NCI-H345 (cell line): ENCODE results near the gene ZNF599.
"Not testable (repeated sequence)": the region's sequence is repeated elsewhere in the genome, so short reads cannot be mapped to it uniquely, and the experiment has no call there.

Experiments
- DNase-seq: peaks from one replicate; lab custom pipeline; 2025; lab: John Stamatoyannopoulos, UW

ZNF599 gene

DNA sequence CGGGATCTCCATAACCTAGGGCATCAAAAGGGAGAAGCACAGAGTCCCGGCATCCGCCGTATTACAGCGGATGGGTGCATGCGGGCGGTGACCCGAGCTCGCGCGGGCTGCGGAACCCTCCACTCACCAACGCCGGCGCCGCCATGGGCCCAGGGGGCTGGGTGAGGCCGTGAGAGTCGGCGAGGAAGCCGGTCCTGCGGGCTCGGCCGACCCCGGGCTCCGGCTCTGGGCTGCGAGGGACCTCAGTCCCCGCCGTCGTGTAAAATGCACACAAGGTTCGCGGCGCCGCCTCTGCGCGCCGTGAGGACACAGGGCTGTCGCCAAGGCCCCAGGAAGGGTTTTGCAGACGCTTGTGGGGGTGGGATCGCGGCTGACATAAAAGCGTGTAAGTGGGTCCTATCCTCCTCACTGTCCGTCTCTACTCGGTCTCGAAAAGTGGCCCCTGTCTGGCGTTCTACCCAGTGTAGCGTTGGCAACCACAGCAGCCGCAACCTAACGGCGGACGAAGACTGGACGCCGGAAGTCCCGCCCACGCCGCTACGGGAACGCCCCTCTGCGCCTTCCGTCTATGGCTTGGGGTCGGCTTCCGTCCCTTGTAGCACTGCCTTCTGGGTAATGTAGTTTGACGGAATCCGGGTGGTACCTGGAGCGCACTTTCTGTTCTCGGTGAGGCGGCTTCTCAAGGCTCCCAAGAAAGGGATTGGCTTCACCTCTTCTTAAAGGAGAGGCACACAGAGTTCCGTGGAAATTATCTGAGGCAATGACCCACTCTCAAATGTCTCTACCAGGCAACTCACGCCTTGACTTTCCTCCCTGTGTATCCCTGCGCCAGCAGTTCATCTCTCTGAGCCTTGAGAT is at the start of gene ZNF599:
ZNF599 (minus strand) TSS at position 519 of the 858 bp plus-strand sequence; CDS start at position 145, 374 bp downstream.
- DNase-seq, result peak; percentile 99

- no peak for DNase-seq
These were observed 45.3 kb upstream of the ZNF599 start for GRCh38 chr19:34818270-34818669.

DNA sequence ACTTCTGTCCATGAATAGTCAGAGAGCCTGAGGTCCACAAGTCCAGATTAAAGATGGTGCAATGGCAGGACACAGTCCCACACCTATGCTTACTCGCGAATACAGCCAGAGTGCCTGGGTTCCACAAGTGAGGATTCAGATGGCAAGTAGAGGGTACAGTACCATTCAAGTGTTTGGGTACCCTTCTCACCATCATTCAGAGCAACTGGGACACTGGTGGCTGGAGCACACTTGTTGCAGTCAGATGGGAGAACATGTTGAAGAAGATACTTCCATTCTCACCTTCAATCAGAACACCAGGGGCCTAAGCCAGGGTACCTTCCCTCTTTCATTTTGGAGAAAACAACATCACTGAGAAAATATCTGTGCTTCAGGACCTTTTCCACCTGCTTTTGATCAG is 43.7 kb upstream of the ZNF599 start:
- DNase-seq, result no peak

DNA sequence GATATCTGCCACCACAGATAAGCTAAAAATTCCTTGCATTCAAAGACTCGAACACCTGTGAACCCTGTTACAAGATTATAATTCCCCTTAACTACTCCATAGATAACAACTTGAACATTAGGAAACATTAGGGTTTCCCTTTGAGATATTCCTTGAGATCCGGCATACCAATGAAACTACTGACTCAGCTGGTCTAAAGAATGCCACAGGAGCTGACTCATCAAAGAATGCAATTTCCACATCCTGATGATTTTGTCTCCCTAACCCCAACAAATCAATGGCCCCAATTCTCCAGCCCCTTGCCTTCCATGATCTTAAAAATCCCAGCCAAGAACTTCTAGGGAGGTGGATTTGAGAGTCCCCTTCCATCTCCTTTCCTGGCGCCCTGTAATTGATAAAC is 35.6 kb upstream of the ZNF599 start:
- no peak for DNase-seq

DNA sequence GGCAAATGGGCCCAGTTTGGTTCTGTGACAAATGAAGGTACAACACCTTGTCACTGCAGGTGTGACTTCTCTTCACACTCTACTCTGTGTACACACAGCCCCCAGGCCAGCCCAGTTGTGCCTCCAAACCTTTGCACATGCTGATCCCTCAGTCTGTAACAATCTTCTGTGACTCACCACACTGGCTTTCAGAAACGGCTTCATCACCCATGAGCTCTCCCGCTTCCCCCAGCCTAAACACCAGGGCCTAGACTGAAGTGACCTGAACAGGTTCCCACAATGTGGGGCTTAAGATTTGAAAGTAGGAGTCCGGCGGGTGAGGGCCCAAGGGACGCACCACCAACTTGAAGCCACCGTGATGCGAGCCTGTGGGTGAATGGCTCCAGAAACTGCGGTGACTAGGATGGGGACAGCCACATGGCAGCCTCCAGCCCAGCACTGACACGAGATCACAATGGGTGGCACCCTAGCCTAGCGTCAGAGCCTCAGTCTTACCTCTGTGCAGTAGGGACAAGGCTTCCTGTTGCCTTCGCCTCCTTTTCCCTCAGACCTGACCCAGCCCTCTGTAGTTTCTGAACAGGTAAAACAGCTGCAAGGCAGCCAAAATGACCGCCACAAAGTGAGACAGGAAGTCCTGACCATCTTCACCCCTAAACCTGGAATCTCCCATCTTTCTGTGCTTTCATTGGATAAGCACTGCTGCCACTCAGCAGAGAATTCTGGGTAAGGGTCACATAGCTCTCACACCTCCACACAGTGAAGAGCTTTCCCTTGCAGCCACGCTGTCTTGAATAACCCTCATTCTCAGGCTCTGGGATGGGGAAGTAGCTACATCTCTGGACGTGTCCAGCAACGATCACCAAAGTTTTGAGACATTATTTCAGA is 34.2 kb upstream of the ZNF599 start:
- DNase-seq, result no peak

GRCh38 chr19:34804115-34804514 is 31.1 kb upstream of the ZNF599 start:
- DNase-seq, result no peak

DNA sequence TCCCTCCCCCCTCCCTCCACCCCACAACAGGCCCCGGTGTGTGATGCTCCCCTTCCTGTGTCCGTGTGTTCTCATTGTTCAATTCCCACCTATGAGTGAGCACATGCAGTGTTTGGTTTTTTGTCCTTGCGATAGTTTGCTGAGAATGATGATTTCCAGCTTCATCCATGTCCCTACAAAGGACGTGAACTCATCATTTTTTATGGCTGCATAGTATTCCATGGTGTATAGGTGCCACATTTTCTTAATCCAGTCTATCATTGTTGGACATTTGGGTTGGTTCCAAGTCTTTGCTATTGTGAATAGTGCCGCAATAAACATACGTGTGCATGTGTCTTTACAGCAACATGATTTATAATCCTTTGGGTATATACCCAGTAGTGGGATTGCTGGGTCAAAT is 23.9 kb upstream of the ZNF599 start:
- DNase-seq, result not testable (repeated sequence)

DNA sequence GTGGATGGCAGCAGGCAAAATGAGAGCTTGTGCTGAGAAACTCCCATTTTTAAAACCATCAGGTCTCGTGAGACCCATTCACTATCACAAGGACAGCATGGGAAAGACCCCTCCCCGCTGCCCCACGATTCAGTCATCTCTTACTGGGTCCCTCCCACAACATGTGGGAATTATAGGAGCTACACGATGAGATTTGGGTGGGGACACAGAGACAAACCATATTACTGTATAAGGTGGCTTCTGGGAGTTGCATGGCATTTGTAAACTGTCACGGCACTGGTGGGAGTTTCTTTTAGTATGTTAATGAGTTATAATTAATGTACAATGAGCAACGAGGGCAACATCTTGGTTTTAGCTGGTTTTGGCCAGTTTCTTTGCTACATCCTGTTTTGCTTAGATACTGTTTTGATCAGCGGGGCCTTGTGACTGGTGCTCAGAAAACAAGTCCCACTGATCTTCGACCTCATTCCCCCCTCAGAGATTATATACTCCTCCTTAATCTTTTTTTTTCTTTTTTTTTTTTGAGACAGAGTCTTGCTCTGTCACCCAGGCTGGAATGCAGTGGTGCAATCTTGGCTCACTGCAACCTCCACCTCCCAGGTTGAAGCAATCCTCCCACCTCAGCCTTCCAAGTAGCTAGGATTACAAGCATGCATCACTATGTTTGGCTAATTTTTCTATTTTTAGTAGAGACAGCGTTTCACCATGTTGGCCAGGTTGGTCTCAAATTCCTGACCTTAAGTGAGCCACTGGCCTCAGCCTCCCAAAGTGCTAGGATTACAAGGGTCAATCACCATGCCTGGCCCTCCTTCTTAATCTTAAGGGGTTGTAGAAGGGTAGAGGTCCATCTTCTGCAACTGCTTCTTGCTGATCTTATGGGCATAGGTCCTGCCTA is 21.3 kb upstream of the ZNF599 start:
- no peak for DNase-seq

- no peak for DNase-seq
These were observed 20.6 kb upstream of the ZNF599 start for GRCh38 chr19:34793565-34793964.

DNA sequence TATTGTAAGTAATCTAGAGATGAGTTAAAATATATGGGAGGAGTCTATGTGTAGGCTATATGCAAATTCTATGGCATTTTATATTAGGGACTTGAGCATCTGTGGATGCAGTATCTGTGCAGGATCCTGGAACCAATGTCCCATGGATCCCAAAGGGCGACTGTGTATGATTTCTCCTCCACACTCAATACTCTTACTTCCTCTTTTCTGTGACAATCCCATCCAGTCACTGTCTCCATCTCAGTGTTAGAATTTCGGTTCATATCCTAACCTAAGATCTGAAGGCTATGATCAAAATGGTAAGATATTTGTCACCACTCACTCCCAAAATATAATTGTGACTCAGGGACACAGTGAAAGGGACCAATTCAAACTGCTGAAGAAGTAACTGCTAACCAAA is 15.1 kb upstream of the ZNF599 start:
- no peak for DNase-seq

GRCh38 chr19:34787059-34787824 is 14.2 kb upstream of the ZNF599 start:
- DNase-seq, result no peak

GRCh38 chr19:34786236-34786635 is 13.2 kb upstream of the ZNF599 start:
- DNase-seq, result no peak

DNA sequence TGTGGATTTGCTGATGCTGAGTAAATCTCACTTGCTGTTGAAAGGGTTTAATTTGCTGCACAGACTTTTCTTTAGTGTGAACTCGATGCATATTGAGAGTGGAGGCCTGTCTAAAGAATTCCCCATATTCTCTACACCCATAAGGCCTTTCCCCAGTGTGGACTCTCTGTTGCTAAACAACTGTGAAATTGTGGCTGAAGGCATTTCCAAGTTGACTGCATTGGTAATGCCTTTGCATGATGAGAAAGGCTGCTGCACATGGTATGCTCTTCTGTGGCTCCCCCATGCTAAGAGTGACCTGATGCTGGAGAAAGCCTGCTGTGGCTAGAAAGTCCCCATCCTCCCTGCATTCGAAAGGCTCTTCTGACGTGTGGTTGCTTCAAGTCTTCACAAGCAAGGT is 6.6 kb upstream of the ZNF599 start:
- no peak for DNase-seq

DNA sequence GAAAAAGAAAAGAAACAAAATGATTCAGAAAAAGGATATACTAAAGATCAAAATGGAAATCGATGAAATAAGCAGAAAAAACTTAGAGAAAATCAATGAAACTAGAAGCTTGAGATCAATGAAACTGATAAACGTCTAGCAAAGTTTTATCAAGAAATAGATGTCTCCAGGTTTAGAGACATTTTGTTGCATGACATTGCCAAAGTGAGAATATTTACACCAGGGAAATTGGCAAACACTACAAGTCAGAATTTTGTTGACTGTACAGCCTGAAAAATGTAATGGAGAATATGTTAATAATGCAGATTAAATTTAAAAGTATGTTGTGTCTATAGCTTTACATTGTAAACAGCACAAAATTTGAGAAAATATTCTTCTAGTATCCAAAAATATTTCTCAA is 5.3 kb upstream of the ZNF599 start:
- DNase-seq, result no peak

GRCh38 chr19:34774857-34775256 is 1.8 kb upstream of the ZNF599 start:
- DNase-seq, result no peak

DNA sequence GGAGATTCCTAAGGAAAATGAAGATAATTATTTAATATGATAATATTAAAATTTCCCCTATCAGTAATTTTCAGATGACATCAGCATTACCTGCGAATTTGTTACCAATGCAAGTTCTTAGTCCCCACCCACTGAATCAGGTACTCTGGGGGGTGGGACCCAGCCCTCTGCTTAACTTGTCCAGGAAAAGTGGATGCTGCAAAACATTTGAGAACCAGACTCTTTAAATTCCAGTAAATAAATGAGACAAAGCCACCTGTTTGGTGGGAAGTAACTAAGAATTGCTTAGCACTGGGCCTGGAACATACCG is 495 bp upstream of the ZNF599 start:
- DNase-seq, result no peak

- DNase-seq, result no peak
These were observed 5.1 kb downstream of the ZNF599 start for GRCh38 chr19:34767951-34768350.

GRCh38 chr19:34766386-34766785 is 6.6 kb downstream of the ZNF599 start:
- no peak for DNase-seq

DNA sequence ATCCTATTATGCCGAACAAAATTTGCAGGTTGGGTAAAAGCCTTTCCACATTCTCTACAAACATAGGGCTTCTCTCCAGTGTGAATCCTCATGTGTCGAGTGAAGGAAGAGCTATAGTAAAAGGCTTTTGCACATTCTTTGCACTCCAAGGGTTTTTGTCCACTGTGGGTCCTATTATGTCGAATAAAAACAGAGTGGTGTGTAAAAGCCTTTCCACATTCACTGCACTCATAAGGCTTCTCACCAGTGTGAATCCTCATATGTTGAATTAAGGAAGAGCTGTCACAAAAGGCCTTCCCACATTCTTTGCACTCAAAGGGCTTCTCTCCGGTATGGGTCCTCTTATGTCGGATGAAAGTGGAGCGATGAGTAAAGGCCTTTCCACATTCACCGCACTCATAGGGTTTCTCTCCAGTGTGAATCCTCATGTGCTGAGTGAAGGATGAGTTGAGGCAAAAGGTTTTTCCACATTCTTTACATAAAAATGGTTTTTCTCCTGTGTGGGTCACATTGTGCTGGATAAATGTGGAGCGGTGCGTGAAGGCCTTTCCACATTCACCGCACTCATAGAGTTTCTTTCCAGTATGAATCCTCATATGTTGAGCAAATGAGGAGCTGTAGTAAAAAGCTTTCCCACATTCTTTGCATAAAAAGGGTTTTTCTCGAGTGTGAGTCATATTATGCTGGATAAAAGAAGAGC is 13.6 kb downstream of the ZNF599 start:
- no peak for DNase-seq

DNA sequence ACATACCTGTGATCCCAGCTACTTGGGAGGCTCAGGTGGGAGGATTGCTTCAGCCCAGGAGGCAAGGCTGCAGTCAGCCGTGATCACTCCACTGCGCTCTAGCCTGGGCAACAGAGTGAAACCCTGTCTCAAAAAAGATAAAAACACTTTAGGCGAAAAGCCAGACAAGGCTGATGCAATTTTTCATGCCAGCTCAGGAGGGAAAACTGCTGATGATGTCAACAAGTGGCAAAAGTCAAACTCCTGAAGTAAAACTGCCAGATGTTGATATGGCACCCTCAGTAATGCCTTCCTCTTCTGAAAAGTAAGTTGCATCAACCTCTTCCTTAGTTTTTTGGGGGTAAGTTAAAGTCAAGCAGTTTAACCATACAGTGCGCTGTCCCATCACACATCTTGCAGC is 15.6 kb downstream of the ZNF599 start:
- no peak for DNase-seq
